GM06990 (cell line): ENCODE results near the gene SPOCK2.

Source experiments
- DNase-seq: peaks from one replicate; pipeline ENCODE4 v3.0.0-alpha.2; 2011; ENCODE audit not compliant: insufficient read length; ENCODE audit errors: extremely low read depth
- H3K27me3 ChIP-seq: replicated peaks from 2 replicates; pipeline ENCODE4 v1.6.0; 2011; ENCODE audit warnings: low read length; ENCODE audit not compliant: control insufficient read depth, insufficient read depth
- H3K36me3 ChIP-seq: 2 replicates; pipeline ENCODE4 v1.5.1; 2011; ENCODE audit warnings: low read length; ENCODE audit not compliant: control insufficient read depth, insufficient read depth
- H3K4me3 ChIP-seq: replicated peaks from 2 replicates; pipeline ENCODE4 v1.5.1; 2011; ENCODE audit warnings: low read depth, mild to moderate bottlenecking, control low read depth, low read length
- CTCF ChIP-seq: IDR thresholded peaks from 2 replicates; pipeline ENCODE4 v1.5.1; 2011; ENCODE audit warnings: low read length, control low read depth, mild to moderate bottlenecking, inconsistent platforms; ENCODE audit not compliant: insufficient read depth, poor library complexity, severe bottlenecking

The SPOCK2 gene

GRCh38 chr10:72085864-72086465 is 2.4 kb downstream of the SPOCK2 start:
- H3K4me3 ChIP-seq = no peak overlapping the region
- DNase-seq = no peak
- peaks cover 2% of the 10 kb centered on the region; the same call in 1 of the 2 replicates for H3K27me3 ChIP-seq
- no peak for TF ChIP-seq CTCF
- no peaks in the 10 kb centered on the region for H3K36me3 ChIP-seq

DNA sequence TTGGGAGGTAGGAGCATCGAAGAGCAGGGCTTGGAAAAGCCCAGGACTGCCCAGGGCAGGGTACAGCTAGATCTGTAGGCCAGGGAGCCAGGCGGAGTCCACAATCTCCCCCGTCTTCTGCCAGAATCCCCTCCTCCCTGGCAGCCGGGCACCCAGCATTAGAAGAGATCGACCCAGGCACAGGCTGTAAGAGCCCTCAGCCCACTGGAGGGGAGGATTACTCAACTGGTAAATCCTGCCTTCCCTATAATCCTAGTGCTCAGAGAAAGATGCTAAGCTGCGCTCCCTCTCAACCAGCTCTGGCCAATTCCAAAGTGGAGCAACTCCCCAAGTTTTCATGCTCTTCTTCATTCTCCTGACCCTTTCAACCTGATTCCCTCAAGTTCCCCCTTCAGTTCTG is 3.2 kb downstream of the SPOCK2 start:
- peaks cover 2% of the 10 kb centered on the region; the same call in 1 of the 2 replicates for H3K27me3 ChIP-seq
- H3K36me3 ChIP-seq = no peaks in the 10 kb centered on the region
- no peak overlapping the region for H3K4me3 ChIP-seq
- no peak for TF ChIP-seq CTCF
- DNase-seq = no peak

DNA sequence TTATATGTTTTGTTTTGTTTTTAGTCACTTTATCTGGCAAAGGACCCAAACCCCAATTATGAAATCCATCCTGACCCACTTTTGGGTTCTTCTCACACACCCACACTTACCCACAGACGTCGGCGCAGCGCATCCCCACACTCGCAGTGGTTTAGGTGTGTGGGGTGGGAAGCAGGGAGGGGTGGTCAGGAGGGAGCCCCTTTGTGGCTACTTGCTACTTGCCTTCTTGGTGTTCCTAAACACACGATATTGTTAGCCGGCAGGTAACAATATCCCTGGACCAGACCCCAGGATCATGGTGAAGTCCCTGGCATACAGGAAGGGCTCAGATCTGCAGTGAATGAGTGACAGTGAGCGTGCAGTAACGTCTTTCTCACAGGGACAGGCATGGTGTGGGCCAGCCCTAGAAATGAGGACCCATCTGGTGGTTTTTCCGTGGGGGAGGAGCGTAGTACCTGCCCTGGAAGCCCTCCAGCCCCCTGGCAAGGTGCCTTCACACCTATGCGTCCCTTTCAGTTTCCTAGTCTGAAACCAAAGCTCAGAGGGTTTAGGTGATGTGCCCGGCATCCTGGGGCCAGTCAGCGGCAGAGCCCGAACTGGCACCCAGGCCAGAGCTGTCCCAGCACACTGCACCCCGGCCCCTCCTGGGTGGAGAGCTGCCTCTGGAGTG is 4.4 kb downstream of the SPOCK2 start:
- no peak for DNase-seq
- Histone ChIP-seq H3K4me3 (no peak overlapping the region), H3K36me3 (no peaks in the 10 kb centered on the region), H3K27me3 (peaks cover 2% of the 10 kb centered on the region; the same call in 1 of the 2 replicates)
- no peak for TF ChIP-seq CTCF

GRCh38 chr10:72082856-72083789 is 5.2 kb downstream of the SPOCK2 start:
- Histone ChIP-seq H3K27me3 (no peaks in the 10 kb centered on the region; the same call in 1 of the 2 replicates), H3K36me3 (no peaks in the 10 kb centered on the region), H3K4me3 (no peak overlapping the region)
- no peak for DNase-seq
- no peak for TF ChIP-seq CTCF

DNA sequence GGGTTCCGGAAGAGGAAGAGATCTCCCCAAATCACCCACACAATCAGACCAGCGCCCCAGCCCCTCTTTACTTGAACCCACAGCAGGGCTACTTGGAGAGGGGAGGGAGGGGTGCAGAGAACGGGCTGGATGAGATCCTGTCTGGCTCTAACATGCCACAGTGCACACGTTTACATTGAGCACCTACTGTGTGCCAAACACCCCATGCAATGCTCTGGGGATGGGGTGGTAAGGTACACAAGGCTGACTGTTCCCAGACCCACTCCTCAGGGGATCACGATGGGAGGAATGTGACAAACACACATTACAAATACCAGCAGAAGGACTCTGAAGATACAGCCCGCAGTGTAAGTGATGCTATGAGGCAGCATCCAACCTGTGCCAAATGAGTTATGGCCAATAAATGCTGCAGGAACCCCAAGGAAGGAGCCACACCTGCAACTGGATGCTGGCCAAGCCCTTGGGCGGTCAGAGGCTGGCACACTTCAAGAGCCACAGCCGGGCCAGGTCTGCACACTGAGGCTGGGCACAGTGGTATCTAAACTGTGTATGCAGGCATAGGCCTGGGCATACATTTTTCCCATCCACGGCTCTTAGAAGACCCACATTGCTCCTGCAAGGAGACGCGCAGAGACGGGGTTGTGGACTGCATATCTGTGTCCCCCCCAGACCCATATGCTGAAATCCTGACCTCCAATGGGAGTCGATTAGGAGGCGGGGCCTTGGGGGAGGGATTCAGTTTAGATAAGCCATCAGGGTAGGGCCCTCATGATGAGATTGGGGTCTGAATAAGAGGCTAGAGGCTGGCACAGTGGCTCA is 6.4 kb downstream of the SPOCK2 start:
- Histone ChIP-seq H3K36me3 (no peaks in the 10 kb centered on the region), H3K4me3 (no peak overlapping the region), H3K27me3 (no peaks in the 10 kb centered on the region)
- no peak for DNase-seq
- TF ChIP-seq CTCF = no peak
